ENCODE data around the gene ATG101.
A peak's percentile ranks its signal among the peaks of the same experiment; 100 is the strongest.

ATG101 gene

DNA sequence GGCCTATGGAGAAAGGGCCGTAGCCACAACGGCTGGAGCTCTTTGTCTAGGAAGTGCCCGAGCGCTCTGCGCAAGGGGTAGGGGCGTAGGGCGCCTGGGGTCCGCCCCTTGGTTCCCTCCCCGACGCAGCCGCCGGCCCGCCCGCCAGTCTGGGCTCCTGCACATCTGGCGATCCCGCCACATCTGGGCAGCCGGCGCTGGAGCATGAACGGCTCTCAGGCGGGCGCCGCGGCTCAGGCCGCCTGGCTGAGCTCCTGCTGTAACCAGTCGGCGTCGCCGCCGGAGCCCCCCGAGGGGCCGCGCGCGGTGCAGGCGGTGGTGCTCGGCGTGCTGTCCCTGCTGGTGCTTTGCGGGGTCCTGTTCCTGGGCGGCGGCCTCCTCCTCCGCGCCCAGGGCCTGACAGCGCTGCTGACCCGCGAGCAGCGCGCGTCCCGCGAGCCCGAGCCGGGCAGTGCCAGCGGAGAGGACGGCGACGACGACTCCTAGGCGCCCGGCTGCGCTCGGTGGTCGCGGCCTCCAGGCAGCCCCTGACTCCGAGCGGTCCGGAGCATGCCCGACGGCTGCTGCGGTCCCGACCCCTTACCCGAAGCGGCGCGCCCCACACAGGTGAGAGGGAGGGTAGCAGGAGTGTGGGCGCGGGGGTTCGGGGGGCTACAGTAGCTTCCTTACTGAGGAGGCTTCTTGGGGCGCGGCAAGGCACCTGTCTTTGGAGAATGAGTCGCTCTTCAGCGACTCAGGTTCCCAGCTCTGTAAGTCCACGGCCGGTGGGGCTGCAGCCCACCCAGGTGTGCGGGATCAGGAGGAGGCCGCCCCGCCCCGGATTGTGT is 10.0 kb downstream of the ATG101 start, which contains the start of gene SMIM41:
SMIM41 (plus strand) TSS at position 129 of the 827 bp plus-strand sequence; CDS start at position 205, 76 bp downstream.
- no peak for DNase-seq (ENCODE audit: low read depth, low spot score)

DNA sequence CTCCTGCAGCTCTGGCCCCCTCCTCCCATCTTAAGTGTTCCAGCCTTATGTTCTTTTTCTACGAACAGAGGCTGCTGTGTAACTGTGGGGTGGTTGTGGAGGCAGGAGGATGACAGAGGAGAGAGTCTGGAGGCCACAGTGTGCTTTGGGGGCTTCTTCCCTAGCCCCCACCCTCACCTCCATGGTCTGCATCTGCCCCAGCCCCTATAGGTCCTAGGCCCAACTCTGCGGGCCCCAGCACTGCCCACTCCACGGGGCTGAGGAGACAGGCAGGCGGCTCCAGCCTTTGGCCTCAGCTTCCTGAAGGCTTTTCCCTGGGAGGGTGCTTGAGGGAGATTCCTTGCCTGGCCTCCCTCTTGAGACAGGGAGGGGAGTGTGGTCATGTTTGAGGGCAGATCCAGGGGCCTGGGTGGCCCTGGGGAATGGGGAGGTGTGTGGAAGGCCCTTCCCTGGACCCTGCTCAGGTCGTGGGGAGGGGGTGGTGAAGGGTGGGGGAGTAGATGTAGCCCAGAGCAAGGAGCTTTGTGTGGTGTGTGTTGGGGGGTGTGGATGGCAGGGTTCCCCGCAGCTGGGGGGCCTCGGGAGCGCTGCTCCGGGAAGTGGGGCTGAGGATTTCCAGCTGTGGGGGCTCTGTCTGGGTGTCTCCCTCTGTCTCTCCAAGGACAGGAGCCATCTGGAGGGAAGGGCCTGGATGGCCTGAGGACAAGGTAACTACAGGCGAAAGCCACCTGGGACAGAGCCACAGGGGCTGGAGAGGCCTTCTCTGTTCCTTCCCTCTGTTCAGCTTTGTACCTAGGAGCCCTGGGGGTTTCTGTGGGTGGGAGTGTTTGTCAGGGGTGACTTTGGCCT is 10.8 kb downstream of the ATG101 start:
- DNase-seq (ENCODE audit: low read depth, low spot score), result no peak

DNA sequence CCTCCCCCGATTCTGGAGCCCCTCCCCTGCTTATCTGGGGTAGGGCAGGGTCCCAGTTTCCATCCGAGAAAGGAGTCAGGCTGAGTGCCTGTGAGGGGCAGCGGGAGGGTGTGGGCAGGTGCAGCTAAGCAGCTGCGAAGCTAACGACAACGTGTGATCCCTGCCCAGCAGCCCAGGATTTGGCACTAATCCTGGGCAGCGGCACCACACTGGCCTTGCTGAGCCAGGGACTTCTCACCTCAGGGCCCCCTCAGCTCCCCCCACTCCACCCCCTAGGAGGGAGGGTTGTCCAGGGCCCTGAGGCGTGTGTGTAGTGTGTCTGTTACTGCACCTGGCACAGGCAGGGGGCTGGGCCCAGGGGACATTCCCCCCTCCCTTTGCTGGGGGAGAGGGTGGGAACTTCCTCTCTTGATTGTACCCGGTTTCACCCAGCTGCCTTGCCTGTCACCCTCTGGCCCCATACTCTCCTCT is 11.5 kb downstream of the ATG101 start:
- no peak for DNase-seq (ENCODE audit: low read depth, low spot score)

DNA sequence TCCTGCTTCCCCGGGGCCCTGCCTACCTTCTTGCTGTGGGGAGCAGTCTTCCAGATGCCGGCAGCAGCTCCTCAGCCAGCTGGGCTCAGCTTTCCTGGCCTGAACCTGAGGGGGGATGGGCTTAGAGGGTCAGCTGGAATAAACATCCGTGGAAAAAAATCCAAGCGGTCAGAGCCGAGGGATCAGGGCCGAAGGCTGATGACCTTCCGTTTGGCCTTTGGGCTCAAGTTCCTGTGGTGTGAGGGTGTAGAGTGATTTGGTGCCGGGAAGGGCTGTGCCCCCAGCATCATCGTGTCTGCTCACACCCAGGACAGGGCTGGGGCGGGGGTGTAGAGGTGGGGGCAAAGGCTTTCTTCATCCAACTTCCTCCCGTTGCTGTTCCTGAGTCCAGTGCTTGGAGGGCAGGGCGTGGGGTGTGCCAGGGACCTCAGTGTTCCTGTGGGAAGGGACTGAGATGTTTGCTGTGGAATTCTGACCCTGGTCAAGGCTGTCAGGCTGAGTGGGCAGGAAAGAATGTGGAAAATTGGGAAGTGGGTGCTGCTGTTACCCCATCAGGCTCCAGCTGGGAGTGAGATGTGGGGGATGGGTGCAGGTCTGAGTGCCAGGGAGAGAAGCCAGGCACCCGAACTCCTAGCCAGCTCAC is 12.4 kb downstream of the ATG101 start:
- DNase-seq (ENCODE audit: low read depth, low spot score), result no peak

DNA sequence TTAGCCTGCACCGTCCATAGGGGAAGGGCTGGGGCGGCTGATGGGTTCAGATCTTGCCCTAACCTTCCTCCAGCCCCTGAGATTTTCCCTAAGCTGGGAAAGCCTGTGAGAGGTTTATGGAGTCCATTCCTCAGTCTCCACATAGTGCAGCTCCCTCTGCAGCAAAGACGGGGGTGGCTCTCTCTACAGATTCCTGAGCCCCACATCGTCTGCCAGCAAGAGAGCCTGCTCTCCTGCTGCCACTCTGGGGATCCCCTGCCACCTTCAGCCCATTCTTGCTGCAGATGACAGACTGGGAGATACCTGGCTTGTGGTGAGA is 12.8 kb downstream of the ATG101 start:
- no peak for DNase-seq (ENCODE audit: low read depth, low spot score)

DNA sequence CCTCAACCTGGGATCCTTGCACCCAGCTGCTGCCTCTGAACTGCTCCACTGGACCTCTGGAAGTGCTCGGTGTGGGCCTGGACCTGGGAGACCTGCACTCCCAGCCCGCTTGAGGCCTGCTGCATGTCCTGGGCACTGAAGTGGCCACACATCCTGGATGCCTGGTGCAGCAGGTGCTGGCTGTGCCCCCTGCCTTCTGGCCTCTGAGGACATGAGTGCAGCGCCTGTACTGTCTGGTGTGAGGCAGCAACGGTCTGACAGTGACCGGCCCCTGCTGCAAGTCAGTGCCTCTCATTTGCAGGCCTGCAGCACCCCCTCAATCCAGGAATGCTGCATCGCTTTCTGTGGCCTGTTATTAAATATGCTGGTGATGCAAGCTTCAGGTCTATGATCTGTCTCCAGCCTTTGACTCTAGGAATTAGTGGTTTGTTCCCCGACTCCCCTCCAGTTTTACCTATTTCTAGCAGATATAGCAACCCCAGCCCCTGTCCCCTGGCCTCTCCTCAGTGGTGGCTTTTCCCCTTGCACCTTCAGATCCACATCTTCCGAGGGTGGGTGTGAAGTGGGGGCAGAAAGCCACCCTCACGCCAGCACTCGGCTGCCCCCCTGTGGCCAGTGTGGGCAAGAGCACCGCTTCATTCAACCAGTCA is 13.3 kb downstream of the ATG101 start:
- peak; percentile 41 for DNase-seq (ENCODE audit: low read depth, low spot score)

DNA sequence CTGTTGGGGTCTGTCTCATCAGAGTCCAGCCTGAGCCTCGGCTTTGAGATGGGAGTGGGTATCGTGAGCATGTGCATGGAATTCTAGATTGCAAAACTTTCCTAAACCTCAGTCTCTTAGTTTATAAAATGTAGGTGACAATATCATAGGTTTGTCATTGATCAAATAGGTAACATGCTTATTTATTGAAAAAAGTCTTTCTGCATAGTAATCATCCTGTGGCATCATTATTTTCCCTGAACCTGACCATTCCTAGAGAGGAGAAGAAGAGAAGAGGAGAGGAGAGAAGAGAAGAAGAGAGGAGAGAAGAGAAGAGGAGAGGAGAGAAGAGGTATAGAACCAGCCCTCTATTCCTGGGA is 13.8 kb downstream of the ATG101 start:
- no peak for DNase-seq (ENCODE audit: low read depth, low spot score)

DNA sequence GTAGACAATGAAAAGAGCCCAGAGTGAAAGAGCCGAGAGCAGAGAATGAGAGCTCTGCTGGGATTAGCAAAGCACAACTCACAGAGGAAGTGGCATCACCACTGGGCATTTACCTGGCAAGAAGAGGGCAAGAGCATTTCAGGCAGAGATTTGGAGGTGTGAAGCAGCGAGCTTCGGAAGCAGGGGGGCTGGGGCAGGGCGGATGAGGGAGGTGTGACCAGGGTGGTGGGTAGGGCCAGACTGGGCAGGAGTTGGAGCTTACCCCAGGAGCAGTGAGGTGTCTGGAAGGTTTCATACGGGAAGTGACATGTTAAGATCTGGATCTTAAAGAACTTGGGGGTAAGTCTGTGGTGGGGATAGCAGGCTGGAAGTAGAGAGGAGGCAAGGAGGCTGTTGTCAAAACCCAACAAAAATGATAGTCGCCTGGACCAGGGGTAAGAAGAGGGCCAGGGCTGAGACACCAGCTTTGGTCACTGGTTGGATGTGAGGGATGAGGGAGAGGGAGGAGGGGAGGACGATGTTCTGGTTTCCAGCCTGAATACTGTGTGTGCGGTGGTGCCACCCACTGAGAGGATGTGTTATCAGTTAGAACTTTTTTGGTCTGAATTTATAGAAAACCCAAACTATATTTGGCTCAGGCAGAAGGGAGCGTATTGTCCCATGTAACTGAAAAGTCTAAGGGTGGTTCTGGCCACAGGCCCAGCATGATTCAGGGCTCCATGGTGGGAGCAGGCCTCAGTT is 14.9 kb downstream of the ATG101 start:
- DNase-seq (ENCODE audit: low read depth, low spot score), result no peak

DNA sequence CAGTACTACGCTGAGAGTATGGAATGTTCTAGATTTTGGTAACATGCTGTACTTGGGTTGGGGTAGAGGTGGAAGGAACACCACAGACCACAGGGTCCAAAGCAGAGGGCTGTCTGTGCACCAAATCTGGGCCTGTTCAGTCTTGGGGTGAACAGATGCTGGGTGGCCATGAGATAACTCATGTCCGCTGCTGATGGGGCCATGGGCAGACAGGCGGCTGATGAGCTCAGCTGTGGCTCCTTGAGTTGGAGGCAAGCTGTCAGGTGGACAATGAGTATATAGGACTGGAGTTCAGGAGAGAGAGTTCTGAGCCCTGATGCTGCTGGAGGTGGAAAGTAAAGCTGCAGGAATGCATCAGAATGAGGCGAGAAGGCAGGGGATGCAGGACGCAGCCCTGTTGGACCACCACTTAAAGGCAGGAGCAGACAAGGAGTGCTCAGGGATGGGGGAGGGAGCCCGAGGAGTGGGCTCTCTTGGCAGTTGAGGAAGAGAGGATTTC is 16.0 kb downstream of the ATG101 start:
- DNase-seq (ENCODE audit: low read depth, low spot score), result no peak

DNA sequence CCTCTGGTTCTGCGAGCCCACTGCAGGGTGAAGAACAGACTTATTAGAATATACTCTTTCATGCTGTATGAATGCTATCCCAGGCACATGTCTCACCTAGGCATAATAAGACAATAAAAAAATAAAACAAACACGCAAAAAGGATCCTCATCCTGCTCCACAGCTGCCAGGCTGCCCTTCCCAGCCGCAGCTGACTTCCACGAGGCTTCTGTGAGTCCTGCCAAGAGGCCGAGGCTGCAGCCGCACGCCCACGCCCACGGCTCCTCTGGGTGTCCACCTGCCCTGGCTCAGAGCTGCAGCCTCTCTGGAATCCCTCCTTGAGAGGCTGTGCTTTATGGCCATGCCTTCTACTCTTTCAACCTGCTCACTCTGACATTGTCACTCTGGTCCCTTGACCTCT is 16.6 kb downstream of the ATG101 start:
- DNase-seq (ENCODE audit: low read depth, low spot score), result no peak

DNA sequence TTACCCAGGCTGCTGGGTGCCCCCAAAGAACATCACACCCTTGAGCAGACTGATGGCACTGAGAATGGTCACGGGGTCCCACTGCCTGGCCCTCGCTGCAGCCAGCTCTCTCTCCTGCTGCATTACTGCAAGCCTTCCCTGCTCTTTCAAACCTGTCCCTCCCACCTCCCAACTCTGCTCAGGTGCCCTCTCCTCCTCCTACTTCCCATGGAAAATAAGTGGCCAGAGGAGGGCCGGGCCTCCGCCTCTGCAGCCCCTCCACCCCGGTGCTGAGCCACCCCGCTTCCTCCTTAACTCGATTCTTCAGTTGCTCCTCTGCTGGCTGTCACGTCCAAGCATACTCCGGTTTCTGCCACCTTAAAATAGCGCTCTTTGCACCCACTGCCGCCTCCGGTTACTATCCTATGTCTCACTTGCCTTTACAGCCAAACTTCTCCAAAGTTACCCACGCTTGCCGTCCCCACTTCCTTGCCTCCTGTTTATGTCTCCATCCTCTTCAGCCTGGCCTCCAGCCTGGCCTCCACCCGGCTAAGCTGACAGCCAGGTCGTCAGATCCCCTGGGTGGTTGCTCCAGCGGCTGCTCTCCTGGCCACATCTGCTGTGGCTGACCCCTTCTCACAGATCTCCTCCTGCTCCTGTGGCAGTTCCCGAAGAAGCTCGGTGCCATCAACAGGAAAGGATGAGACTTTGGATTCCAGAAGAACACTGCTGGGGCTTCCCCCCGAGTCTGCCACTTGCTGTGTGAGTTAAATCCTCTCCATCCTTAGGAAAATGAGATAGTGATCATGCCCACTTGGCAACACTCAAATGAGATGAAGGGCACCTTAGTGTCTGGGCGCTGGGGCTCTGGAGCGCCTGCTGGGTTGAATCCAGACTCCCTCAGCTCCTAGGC is 17.4 kb downstream of the ATG101 start:
- DNase-seq (ENCODE audit: low read depth, low spot score), result no peak

DNA sequence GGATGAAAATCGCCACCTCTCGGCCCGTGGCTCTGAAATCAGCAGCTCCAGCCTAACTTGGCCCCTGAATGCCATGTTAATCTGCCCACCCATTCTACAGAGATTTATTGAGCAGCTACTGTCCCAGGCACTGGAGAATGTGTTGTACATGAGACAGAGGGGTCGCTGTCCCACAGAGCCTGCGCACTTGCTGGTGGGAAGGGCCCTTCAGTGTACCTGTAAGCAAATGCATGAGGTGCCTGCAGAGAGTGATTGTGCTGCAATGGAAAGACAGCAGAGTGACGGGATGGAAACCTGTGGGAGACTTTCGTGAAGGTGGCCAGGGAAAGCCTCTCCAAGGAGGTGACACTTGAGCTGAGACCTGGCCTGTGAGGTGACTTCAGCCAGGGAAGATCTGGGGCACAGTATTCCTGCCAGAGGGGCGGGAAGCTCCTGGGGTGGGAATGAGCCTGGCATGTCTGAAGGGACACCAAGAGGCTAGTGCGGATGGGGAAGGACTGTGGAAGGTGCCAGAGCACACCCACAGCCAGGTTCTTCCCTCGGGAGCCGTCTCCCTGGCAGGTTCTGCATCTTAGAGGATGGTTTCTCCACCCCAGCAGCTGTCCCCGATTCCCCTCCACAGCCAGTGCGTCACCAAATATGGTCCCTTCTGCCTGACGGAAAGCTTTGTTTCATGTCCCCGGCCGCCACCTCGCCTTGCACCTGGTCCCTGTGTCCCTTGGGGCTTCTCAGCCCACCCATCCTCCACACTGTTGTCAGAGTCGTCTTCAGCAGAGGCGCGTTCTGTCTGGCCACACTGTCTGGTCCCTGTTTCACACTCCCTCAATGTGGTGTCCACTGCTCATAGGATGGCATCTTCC is 18.4 kb downstream of the ATG101 start:
- DNase-seq (ENCODE audit: low read depth, low spot score), result no peak

DNA sequence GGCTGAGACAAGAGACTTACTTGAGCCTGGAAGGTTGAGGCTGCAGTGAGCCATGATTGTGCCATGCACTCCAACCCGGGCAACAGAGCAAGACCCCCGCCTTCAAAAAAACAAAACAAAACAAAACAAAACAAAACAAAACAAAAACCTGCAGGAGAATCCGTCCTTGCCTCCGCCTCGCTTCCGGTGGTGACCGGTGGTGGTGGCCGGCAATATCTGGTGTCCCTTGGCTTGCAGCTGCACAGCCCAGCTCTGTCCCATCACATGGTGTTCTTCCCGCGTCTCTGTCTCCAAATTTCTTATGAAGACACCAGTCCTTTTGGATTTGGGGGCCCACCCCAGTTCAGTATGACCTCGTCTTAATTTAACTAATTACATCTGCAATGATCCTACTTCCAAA is 19.7 kb downstream of the ATG101 start:
- DNase-seq (ENCODE audit: low read depth, low spot score), result no peak

DNA sequence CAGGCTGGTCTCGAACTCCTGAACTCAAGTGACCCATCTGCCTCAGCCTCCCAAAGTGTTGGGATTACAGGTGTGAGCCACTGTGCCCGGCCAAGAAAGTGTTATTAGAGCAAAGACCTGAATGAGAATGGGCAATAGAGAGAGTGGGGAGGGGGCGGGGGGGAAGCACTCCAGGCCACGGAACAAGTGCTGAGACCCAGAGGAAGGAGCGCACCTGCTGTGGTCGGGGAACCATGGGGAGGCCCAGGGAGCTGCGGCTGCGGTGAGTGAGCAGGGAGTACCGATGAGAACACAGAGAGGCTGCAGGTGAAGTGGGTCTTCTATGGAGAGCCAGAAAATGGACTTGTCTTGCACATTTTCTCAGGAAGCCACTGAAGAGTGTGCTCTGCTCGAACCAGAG is 20.5 kb downstream of the ATG101 start:
- DNase-seq (ENCODE audit: low read depth, low spot score), result no peak

DNA sequence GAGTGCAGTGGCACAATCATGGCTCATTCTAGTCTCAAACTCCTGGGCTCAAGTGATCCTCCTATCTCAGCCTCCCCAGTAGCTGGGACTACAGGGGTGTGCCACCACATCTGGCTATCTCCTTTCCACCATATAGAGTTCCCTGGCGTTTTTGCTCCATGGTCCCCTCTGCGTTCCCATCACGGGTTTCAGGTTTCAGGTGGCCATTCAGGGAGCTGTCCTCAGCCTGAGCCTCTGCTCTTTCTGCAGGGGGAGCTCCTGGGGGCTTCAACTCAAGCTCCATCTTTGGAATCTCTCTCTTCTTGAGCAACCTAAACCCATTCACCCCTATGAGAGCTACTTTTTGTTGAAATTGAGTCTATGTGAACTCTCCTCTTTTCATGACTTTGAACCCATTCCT is 21.3 kb downstream of the ATG101 start:
- DNase-seq (ENCODE audit: low read depth, low spot score), result no peak

DNA sequence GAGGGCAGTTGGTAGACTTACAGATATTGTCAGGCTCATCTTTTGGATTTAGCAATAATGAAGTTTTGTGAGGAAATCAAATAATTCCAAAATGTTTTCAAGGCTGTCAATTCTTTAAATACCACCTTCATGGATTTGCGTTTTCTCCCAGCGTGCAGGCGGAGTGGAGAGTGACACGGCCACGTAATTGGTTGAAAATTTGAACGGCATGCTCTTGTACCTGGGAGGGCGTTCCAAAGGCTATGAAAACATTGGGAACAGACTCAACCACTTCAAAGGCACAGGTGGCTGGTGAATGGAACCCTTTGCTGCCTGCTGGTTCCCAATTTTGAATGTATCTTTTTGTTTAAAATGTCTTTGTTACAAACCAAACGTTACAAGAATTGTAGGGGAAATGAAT is 22.1 kb downstream of the ATG101 start:
- no peak for DNase-seq (ENCODE audit: low read depth, low spot score)

DNA sequence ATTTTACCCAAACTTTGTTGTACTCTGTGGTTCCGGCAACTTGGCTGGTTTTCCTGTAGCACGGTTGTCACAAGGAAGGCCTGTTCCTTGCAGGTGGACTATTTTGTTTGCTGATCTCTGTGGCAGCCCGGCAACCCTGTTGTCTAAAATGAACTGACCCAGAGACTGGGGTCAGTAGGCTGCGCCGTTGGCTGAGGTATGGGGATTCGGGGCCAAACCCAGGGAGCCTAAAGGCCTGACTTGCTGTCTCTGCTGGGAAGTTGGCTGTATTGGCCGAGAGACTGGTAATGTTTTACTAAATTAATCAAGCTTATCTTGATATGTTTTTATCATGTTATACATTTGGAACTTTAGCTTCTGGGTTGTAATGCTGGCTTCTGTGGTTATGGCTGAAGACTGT is 23.6 kb downstream of the ATG101 start:
- no peak for DNase-seq (ENCODE audit: low read depth, low spot score)

DNA sequence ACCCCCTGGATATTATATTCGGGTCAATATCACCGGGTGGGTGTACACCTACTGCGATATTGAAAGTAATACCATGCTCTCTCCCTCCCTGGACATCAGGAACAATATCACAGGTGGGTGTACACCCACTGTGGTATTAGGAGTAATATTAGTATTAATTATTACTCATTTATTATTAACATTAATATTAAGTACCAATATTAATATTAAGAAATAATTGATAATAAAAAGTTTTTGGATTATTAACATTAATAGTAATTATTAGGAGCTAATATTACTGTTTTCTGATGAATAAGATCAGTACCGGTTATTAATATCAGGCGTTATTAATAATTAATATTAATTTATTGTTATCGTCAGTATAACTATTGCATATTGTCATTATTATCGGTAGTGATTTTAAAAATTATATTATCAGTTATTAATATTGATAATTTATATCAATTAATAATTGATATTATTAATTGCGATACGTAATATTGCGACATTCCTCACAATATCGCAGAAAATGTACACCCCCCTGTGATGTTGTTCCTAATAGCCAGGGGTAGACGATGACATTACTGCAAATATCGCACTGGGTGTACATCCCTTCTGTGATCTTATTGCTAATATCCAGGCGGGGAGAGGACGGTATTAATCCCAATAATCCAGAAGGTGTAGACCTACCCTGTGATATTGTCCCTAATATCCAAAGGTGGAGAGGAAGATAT is 26.7 kb downstream of the ATG101 start:
- DNase-seq (ENCODE audit: low read depth, low spot score), result no peak
